Progenitor cell of endocrine pancreas (in vitro differentiated cells): Measurements from ENCODE around the gene DNAH1. TPM values are rescaled to one million over a fixed set of nuclear protein-coding genes. Genes with fewer than 3 reads are reported as not detected.
A peak's percentile ranks its signal among the peaks of the same experiment; 100 is the strongest.

ENCODE experiments used
- DNase-seq: peaks from one replicate; pipeline ENCODE4 v3.0.0; 2021; ENCODE audit warnings: low spot score; ENCODE audit not compliant: unreplicated experiment
- H3K27ac Mint-ChIP-seq: 2 replicates; pipeline ENCODE4 v1.8.0; 2021; ENCODE audit warnings: mild to moderate bottlenecking, moderate library complexity, mixed read lengths
- H3K27me3 Mint-ChIP-seq: 2 replicates; pipeline ENCODE4 v1.8.0; 2021; ENCODE audit warnings: mixed read lengths
- H3K36me3 Mint-ChIP-seq: 2 replicates; pipeline ENCODE4 v1.8.0; 2022; ENCODE audit warnings: mixed read lengths; ENCODE audit not compliant: insufficient read depth
- H3K4me1 Mint-ChIP-seq: 2 replicates; pipeline ENCODE4 v1.8.0; 2021; ENCODE audit warnings: low read depth, mixed read lengths
- H3K4me3 Mint-ChIP-seq: 2 replicates; pipeline ENCODE4 v1.8.0; 2021; ENCODE audit warnings: low read depth, mild to moderate bottlenecking, moderate library complexity, mixed read lengths
- H3K9me3 Mint-ChIP-seq: 2 replicates; pipeline ENCODE4 v1.8.0; 2021; ENCODE audit warnings: low read depth, mixed read lengths
- total RNA-seq: library from RNA; stranded (reverse); gene quantifications from 2 replicates; pipeline ENCODE4 v1.2.1, GENCODE V29; 2021
- TF ChIP-seq, protein P1 (sequence below): fragments of 200-600 bp; sonication (generic); IDR thresholded peaks from one replicate; pipeline ENCODE4 v1.5.0; 2021; ENCODE audit warnings: antibody characterized with exemption, mild to moderate bottlenecking; ENCODE audit not compliant: unreplicated experiment

Gene DNAH1
- total RNA-seq, 1 donor from 2014 or later: 14.0 TPM

DNA sequence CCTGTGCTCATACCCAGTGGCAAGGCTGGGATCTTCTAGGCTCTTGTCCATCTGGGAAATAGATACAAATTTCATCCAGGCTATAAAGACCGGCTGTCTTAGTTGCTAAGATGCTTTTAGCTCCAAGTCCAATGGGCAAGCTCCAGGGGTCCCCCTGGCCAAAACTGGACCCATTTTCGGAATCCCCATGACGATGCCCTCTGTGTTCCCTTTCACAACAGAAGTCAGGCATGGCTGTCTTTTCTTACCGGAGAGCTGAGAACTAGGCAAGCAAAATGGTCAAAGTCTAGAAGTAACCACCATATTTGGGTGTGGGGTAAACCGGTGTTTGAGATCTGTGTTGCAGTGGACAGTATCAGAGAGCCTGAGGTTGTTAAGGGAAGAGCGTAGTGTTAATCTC, 27.4 kb upstream of the DNAH1 start:
- Mint-ChIP-seq H3K4me3 (peak overlapping the region; percentile 100), H3K4me1 (peaks cover 50% of the 10 kb centered on the region), H3K36me3 (no peaks in the 10 kb centered on the region), H3K9me3 (no peaks in the 10 kb centered on the region), H3K27me3 (no peaks in the 10 kb centered on the region), H3K27ac (peak overlapping the region; percentile 100)
- DNase-seq: no peak
- TF ChIP-seq, protein P1, sequence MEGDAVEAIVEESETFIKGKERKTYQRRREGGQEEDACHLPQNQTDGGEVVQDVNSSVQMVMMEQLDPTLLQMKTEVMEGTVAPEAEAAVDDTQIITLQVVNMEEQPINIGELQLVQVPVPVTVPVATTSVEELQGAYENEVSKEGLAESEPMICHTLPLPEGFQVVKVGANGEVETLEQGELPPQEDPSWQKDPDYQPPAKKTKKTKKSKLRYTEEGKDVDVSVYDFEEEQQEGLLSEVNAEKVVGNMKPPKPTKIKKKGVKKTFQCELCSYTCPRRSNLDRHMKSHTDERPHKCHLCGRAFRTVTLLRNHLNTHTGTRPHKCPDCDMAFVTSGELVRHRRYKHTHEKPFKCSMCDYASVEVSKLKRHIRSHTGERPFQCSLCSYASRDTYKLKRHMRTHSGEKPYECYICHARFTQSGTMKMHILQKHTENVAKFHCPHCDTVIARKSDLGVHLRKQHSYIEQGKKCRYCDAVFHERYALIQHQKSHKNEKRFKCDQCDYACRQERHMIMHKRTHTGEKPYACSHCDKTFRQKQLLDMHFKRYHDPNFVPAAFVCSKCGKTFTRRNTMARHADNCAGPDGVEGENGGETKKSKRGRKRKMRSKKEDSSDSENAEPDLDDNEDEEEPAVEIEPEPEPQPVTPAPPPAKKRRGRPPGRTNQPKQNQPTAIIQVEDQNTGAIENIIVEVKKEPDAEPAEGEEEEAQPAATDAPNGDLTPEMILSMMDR: no peak

DNA sequence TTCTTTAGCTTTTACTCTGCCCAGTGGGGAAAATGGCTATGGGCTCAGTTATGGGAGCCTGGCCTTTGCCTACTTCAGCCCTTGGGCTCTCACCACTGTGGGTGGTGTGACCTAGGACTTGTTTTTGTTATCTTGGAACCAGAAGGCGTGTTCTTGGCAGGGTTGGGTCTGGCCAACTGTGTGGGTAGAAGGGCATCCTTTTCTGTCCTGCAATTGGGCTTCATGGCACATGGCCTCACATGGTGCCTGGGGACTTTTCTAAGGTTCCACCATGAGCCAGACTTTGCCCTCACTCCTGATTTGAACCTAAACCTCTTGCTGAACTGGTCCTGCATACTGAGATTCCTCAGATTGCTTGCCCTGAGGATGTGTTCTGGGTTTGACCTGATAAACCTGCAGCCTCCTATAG, 26.8 kb upstream of the DNAH1 start:
- Mint-ChIP-seq H3K9me3 (no peaks in the 10 kb centered on the region), H3K4me1 (peaks cover 46% of the 10 kb centered on the region), H3K27ac (peak overlapping the region; percentile 85), H3K27me3 (no peaks in the 10 kb centered on the region), H3K36me3 (no peaks in the 10 kb centered on the region), H3K4me3 (peak overlapping the region; percentile 100)
- TF ChIP-seq, protein P1: no peak
- DNase-seq: no peak

DNA sequence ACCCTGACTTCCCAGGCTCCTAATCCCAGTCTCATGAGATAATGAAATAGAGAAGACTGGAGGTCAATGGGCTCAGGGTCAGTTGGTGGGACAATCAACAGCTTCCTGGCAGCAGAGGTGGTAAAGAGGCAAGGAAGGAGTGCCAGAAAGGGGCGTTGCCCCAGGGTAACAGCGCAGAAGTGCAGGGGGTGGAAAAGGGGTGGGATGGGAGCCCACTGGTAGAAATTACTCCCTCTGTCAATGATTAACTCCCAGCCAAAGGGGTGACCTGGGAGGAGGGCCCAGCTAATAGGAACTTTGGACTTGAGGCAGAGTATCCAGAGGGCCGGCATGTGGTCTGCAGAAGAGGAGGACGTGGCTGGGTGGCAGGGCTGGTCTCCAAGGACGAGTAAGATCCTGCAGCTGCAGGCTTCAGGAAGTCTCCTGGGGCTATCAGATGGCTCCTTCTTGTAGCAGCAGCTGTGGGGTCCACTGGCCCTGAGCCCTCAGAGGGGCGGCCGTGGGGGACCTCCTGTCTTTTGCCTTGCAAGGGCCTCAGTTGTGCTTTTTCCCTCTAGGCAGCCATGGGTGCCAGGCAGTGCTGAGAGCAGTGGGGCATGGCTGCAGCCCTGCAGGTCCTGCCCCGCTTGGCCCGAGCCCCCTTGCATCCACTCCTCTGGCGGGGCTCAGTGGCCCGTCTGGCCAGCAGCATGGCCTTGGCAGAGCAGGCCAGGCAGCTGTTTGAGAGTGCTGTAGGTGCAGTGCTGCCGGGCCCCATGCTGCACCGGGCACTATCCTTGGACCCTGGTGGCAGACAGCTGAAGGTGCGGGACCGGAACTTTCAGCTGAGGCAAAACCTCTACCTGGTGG, 26.1 kb upstream of the DNAH1 start:
- Mint-ChIP-seq H3K36me3 (no peaks in the 10 kb centered on the region), H3K27me3 (no peaks in the 10 kb centered on the region), H3K9me3 (no peaks in the 10 kb centered on the region), H3K4me3 (peak overlapping the region; percentile 100), H3K27ac (peak overlapping the region; percentile 85), H3K4me1 (peaks cover 43% of the 10 kb centered on the region)
- TF ChIP-seq, protein P1: peak; percentile 29
- DNase-seq: no peak

DNA sequence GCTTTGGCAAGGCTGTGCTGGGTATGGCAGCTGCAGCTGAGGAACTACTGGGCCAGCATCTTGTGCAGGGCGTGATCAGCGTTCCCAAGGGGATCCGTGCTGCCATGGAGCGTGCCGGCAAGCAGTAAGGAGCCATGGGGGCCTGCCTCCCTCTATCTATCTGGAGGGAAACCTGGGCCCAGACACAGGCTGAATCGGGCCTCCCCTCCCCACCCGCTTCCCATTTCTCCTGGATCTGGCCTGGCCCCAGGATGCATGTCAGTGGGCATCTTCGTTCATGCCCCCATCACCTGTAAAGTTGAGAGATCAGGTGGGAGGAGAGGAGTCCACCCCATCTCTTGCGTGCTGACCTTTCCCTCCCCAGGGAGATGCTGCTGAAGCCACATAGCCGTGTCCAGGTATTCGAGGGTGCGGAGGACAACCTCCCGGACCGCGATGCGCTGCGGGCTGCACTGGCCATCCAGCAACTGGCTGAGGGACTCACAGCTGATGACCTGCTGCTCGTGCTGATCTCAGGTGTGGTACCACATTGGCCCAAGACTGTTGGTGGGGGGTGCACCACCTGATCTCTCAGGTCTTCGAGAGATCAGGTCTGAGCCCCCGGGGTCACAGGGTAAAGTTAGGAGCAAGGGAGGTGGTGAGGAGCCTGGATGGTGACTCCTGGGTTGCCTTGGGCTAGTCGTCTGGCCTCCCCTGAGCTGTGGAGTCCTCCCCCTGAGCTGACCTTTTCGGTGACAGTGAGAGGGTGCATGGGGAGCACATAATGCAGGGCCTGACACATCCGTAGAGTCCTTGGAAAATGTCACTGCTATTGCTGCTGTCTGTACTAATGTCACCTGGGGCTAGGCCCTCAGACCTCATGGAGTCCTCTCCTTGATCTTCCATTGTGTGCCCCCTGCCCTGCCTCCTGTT, 25.3 kb upstream of the DNAH1 start:
- Mint-ChIP-seq H3K27ac (no peak overlapping the region), H3K4me3 (peak overlapping the region; percentile 100), H3K9me3 (no peaks in the 10 kb centered on the region), H3K36me3 (no peaks in the 10 kb centered on the region), H3K27me3 (no peaks in the 10 kb centered on the region), H3K4me1 (peaks cover 37% of the 10 kb centered on the region)
- TF ChIP-seq, protein P1: no peak
- no peak for DNase-seq

DNA sequence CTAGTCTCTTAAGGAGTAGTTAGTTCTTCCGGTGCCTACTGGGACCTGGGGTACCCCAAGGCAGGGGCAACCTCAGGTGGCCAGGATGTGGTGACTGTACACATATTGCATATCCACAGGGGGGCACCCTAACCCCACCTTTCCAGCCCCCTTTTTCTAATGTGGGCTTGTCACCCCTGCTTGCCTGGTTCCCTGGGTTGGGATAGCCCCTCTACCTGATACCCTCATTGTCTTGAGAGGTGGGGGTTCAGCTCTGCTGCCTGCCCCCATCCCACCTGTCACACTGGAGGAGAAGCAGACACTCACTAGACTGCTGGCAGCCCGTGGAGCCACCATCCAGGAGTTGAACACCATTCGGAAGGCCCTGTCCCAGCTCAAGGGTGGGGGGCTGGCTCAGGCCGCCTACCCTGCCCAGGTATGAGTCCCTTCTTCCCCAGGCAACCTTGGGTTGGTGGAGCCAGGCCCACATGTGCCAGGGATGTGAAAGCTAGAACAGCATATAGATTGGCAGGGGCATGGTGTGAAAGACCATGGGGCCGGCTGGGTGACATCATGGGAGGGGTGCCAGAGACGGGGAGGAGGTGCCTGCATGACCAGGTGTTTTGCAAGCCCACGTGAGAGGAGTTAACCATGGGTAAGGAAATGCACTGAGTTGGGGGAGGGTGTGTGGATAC, 24.5 kb upstream of the DNAH1 start:
- Mint-ChIP-seq H3K36me3 (no peaks in the 10 kb centered on the region), H3K27me3 (no peaks in the 10 kb centered on the region), H3K9me3 (no peaks in the 10 kb centered on the region), H3K27ac (no peak overlapping the region), H3K4me1 (peaks cover 37% of the 10 kb centered on the region), H3K4me3 (peak overlapping the region; percentile 63)
- TF ChIP-seq, protein P1: peak; percentile 63
- DNase-seq: no peak
